Suppressor macrophage treated with lipopolysaccharide for 1 hour (primary cell): ENCODE measurements around the gene RANBP3.

Experiments
- DNase-seq, 3 donors: peaks; one replicate each; pipeline ENCODE4 v3.0.0-alpha.2; 2020 to 2022

The RANBP3 gene

DNA sequence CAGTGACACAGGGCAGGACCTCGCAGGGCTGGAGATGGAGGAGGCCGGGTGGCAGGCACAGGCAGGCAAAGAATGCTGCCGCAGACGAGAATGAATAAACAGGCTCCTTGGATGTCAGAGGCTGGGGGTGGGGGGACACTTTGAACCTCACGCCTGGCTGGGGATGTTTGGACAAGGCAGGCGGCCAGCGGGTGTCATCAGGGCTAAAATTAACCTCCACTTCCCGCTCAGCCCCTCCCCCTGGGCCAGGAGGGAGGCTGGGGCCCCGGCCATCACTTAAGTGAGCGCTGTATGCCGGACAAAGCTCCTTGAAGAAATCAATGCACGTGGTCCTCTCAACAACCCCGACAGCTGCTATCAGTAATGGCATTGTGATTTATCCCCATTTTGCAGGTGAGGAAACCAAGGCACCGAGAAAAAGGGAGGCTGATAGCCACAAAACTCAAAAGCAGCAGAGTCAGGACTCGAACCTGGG, 97.3 kb downstream of the RANBP3 start:
- DNase-seq = peak in 1 of 3 donors; percentile 28

DNA sequence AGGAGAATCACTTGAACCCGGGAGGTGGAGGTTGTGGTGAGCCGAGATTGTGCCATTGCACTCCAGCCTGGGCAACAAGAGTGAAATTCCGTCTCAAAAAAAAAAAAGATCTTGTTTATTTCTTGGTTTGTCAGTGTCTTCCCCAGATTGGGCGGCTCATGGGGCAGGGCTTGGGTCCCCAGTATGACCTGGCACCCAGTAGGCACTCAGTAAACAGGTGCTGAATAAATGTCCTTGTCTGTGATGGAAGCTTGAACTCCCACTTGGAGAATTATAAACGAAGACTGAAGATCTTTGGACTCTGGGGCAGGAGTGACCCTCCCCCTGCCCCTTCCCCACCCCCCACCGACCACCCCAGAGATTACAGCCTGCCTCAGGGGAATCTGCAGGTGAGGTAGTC, 97.7 kb downstream of the RANBP3 start:
- no peak for DNase-seq

DNA sequence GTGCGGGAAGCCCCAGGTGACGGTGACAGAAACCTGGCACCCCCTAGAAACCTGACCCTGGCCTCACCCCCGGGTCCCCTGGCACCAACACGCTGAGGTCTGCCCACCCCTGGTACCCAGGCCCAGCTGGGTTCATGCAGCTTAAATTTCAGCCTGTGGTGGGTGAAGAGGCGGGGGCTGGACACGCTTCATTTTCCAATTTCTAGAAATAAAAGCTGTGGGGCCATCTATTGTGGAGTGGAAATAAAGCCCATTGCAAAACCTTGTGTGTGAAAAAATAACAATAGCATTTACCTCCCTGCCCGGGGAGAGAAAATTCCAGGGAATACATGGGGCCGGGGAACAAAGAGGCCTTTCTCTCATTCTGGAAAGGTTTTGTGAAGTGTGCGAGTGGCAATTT, 100.1 kb downstream of the RANBP3 start:
- DNase-seq = no peak

DNA sequence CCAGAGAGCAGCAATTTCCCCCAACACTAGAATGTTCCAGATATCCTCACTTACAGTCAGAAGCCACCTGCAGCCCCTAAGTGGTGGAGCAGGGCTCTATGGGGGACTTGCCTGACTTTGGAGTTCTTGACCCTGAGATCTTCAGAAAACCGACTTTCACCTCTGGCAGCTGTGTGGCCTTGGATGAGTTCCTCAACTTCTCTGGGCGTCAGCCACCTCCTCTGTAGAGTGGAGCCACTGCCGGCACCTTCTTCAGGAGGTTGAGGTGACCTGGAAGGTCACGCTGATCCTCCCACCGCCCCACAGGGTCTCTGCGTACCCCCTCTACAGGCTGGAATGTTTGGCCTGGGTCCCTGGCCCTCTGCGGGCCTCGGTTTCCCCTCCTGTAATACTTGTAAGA, 100.5 kb downstream of the RANBP3 start:
- DNase-seq = no peak

DNA sequence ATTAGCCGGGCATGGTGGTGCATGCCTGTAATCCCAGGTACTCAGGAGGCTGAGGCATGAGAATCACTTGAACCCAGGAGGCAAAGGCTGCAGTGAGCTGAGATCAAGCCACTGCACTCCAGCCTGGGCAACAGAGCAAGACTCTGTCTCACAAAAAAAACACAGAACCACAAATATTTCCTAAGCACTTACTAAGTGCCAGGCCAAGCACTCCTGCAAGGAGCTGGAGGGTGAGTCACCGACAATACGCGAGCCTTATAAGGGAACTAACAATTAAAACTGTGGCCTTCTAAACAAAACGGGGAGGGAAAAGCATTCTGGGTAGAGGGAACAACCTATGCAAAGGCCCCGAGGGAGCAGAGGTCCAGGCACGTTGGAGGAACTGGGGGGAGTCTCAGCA, 103.4 kb downstream of the RANBP3 start:
- DNase-seq = peak; percentile 48 to 61 (median 55)

DNA sequence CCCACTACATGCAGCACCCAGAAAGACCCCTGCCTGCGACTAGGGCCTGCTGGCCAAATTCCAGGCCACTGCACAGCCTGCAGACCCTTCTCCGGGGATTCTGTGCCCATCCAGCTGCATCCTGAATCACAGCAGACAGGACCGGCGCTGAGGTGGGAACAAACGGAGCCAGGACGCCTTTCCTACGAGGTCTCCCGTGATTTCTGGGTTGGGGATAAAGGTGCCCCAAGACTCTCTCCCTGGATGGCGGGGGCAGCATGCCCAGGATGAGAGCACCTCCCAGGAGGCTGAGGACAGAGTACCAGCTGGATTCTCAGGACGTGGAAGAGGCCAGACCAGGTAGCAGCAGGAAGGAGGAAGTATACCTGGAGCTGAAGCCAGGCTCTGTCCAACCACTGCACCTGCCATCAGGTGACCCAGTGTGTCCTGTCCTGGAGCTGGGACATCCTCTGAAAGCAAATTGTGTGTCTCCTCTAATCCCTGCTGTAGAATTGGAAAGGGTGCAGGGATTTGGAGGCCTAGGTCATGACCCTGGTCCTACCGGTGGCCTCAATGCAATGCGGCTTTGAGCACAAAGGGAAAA, 104.2 kb downstream of the RANBP3 start:
- DNase-seq = no peak

DNA sequence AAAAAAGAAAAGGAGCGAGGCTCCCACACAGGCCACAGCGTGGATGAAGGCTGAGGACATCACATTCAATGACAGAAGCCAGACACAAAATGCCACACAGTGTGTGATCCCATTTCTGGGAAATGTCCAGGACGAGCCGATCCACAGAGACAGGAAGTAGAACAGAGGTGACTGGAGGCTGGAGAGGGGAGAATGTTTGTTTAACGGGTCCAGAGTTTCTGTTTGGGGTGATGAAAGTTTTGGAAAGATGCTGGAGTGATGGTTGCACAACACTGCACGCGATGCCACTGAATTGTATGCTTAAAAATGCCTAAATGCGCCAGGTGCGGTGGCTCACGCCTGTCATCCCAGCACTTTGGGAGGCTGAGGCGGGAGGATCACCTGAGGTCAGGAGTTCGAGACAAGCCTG, 107.0 kb downstream of the RANBP3 start:
- no peak for DNase-seq

DNA sequence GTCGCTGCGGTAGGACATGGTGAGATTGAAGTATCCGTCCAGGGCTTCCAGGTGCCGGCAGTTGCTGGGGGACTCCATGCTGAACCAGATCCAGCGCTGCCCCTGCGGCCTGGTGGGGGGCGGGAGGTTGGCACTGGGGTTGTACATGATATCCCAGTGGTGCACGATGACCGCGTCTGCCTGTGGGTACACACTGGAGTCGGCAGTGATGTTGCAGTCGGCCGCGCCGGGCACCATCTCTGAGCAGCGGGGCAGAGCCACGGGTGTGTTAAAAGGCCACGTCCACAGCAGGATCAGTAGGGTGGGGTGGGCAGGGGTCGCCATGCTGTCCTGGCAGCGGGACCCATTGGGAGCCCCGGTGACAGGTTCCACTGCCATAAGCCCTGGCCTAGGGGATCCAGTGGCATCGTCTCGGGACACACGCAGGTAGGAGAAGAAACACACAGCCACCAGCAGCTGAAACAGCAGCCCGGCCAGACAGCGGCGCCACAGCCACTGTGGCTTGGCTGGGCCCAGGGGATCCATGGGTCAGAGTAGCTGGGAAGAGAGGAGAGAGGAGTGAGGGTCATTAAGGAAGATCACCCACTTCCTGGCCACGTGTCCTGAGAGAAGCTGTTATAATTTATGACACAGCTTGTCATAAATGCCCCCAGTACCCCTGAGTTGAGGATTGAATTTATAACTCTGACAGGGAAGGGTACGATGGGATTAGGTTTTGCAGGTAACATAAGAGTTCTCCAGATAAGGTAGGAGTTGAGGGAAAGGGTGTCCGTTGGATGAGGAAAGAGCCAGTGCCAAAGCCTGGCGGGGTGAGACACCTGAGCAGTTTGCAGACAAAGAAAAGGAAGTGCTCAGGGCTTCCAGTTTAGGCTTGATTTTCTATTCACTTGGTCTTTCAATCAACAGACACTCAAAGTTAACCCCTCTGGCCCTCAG, 110.5 kb downstream of the RANBP3 start:
- DNase-seq = no peak
